HG03139 (cell line): ENCODE results near the gene PTCH2.
"Not testable (repeated sequence)": the region's sequence is repeated elsewhere in the genome, so short reads cannot be mapped to it uniquely, and the experiment has no call there.

Source experiments
- ATAC-seq: cut with Tn5 transposase; IDR thresholded peaks from one replicate; pipeline ENCODE4 v1.9.1; 2021; ENCODE audit not compliant: unreplicated experiment

PTCH2 gene

GRCh38 chr1:44846985-44847384 lies 3.9 kb upstream of the PTCH2 start:
- ATAC-seq = no peak

GRCh38 chr1:44842486-44842861 lies 579 bp downstream of the PTCH2 start:
- ATAC-seq = no peak

- no peak for ATAC-seq
Measured at GRCh38 chr1:44839576-44839975, 3.5 kb downstream of the PTCH2 start.

- ATAC-seq = not testable (repeated sequence)
Measured at GRCh38 chr1:44838294-44838693, 4.8 kb downstream of the PTCH2 start.

- ATAC-seq = no peak
Measured at GRCh38 chr1:44835738-44836675, 7.0 kb downstream of the PTCH2 start.

- ATAC-seq = no peak
Measured at GRCh38 chr1:44834328-44834727, 8.7 kb downstream of the PTCH2 start.

GRCh38 chr1:44832056-44832705 lies 10.9 kb downstream of the PTCH2 start:
- no peak for ATAC-seq

- ATAC-seq = no peak
Measured at GRCh38 chr1:44831516-44831915, 11.5 kb downstream of the PTCH2 start.

GRCh38 chr1:44830900-44831304 lies 12.2 kb downstream of the PTCH2 start:
- no peak for ATAC-seq

GRCh38 chr1:44829506-44830384 lies 13.3 kb downstream of the PTCH2 start:
- ATAC-seq = no peak

GRCh38 chr1:44828841-44829440 lies 14.1 kb downstream of the PTCH2 start:
- no peak for ATAC-seq

- ATAC-seq = no peak
Measured at GRCh38 chr1:44828003-44828651, 14.9 kb downstream of the PTCH2 start.

GRCh38 chr1:44827197-44828002 lies 15.7 kb downstream of the PTCH2 start:
- ATAC-seq = no peak

- no peak for ATAC-seq
Measured at GRCh38 chr1:44826375-44827196, 16.5 kb downstream of the PTCH2 start.

GRCh38 chr1:44824392-44824791 lies 18.7 kb downstream of the PTCH2 start:
- ATAC-seq = not testable (repeated sequence)

GRCh38 chr1:44822981-44823451 lies 20.0 kb downstream of the PTCH2 start:
- no peak for ATAC-seq

GRCh38 chr1:44822131-44822701 lies 20.8 kb downstream of the PTCH2 start:
- no peak for ATAC-seq

GRCh38 chr1:44821240-44821715 lies 21.8 kb downstream of the PTCH2 start:
- no peak for ATAC-seq
